Esophagus muscularis mucosa (tissue), 4 donors: ENCODE measurements around the gene MYO16.

Source experiments
- EP300 ChIP-seq: sonication (generic); formaldehyde crosslinking; IDR thresholded peaks from one replicate; pipeline ENCODE4 v1.6.1; 2017; ENCODE audit warnings: antibody characterized with exemption
- POLR2A ChIP-seq: fragments of 450-650 bp; IDR thresholded peaks from one replicate; pipeline ENCODE4 v1.6.1; 2017; ENCODE audit warnings: antibody characterized with exemption, moderate library complexity, mild to moderate bottlenecking, low read depth
- POLR2AphosphoS5 ChIP-seq, 2 donors: sonication (generic); formaldehyde crosslinking; IDR thresholded peaks; one replicate each; pipeline ENCODE4 v1.6.1; 2017; ENCODE audit warnings: antibody characterized with exemption in 2 of 2
- TF ChIP-seq, protein P1 (sequence below), 3 experiments: fragments of 200-600 bp in 2 of 3; fragments of 450-650 bp in 1 of 3; sonication (generic) in 2 of 3; IDR thresholded peaks; one replicate each; pipeline ENCODE4 v1.5.1; 2017 to 2019; ENCODE audit warnings: antibody characterized with exemption in 3 of 3, mild to moderate bottlenecking in 2 of 3, moderate library complexity in 1 of 3

DNA sequence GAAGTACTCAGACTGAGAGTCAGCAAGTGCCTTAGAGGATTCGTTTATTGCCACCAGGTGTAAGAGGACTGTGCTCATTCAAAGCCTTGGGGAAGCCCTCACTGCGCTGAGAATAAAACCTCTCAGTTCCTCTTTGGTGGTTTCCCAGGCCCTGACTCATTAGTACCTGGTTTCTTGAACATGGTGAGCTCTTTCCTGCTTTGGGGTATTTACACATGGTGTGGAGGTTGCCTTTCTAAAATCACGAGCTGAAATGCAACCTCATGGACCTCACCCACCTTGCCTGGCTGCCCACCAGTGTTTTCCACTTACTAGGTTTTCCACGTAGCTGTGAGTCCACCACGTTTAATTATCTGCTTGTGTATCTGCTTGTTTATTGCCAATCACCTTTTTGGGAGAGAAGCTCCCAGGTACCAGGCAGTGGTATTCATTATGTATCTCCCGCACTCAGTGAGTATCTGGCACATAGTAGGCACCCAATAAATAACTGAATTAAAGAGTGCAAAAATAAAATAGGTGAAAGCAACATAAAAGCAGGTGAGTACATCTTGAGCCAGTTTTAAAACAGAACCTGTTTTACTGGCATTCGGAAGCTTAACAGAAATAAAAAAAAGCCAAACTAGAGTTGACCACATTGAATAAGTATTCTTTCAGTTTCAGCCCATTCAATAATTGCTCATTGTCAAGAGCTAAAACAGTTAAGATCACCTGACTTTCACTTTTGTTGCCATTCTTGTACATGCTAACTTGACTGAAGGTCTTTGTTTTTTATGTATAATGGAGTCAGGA, 533.0 kb downstream of the MYO16 start:
- TF ChIP-seq, protein P1, sequence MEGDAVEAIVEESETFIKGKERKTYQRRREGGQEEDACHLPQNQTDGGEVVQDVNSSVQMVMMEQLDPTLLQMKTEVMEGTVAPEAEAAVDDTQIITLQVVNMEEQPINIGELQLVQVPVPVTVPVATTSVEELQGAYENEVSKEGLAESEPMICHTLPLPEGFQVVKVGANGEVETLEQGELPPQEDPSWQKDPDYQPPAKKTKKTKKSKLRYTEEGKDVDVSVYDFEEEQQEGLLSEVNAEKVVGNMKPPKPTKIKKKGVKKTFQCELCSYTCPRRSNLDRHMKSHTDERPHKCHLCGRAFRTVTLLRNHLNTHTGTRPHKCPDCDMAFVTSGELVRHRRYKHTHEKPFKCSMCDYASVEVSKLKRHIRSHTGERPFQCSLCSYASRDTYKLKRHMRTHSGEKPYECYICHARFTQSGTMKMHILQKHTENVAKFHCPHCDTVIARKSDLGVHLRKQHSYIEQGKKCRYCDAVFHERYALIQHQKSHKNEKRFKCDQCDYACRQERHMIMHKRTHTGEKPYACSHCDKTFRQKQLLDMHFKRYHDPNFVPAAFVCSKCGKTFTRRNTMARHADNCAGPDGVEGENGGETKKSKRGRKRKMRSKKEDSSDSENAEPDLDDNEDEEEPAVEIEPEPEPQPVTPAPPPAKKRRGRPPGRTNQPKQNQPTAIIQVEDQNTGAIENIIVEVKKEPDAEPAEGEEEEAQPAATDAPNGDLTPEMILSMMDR (IDR thresholded peaks at IDR 0.05) = no peak
- TF ChIP-seq POLR2A (no peak), EP300 (no peak), POLR2AphosphoS5 (IDR thresholded peaks at IDR 0.05) (no peak)
